C4-2B (cell line): ENCODE measurements around the gene MAP7D1.

Experiments
- H3K27ac ChIP-seq: fragments of 450-650 bp; 2 replicates; pipeline ENCODE4 v1.5.1; 2017
- CTCF ChIP-seq: fragments of 450-650 bp; conservative IDR thresholded peaks from 2 replicates; pipeline ENCODE4 v1.5.1; 2017; ENCODE audit warnings: mild to moderate bottlenecking
- ZFX ChIP-seq: fragments of 450-650 bp; IDR thresholded peaks from 2 replicates; pipeline ENCODE4 v1.6.1; 2017

Gene MAP7D1

GRCh38 chr1:36128905-36129206 lies 27.1 kb upstream of the MAP7D1 start:
- H3K27ac ChIP-seq = no peak overlapping the region
- TF ChIP-seq CTCF (no peak), ZFX (no peak)

- TF ChIP-seq CTCF (no peak), ZFX (no peak)
- no peak overlapping the region for H3K27ac ChIP-seq
Measured at GRCh38 chr1:36132029-36132428, 23.9 kb upstream of the MAP7D1 start.

GRCh38 chr1:36133484-36133883 lies 22.5 kb upstream of the MAP7D1 start:
- TF ChIP-seq CTCF = no peak
- no peak for TF ChIP-seq ZFX
- no peak overlapping the region for H3K27ac ChIP-seq

- H3K27ac ChIP-seq = no peak overlapping the region
- TF ChIP-seq ZFX = no peak
- TF ChIP-seq CTCF = no peak
Measured at GRCh38 chr1:36134031-36134430, 21.9 kb upstream of the MAP7D1 start.

GRCh38 chr1:36134505-36135329 lies 21.2 kb upstream of the MAP7D1 start:
- TF ChIP-seq ZFX (no peak), CTCF (peak; percentile 79)
- H3K27ac ChIP-seq = no peak overlapping the region

DNA sequence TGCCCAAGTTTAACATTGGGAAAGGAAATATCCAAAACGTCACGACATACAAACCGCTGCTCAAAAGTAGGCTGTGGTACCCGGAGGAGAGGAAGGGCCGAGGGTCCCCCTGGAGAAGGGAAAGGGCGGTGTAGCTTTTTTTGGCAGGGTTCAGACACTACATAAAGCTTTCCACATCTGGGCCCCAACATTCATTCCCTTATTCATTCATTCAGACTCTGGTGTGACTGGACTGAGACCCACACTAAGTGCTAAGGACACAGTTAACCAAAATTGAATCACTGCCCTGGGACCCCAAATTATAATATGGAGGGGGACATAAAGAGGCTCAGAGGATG lies 20.7 kb upstream of the MAP7D1 start:
- H3K27ac ChIP-seq = no peak overlapping the region
- TF ChIP-seq CTCF = no peak
- no peak for TF ChIP-seq ZFX

- H3K27ac ChIP-seq = no peak overlapping the region
- TF ChIP-seq CTCF = no peak
Measured at GRCh38 chr1:36135796-36136195, 20.2 kb upstream of the MAP7D1 start.
